CD14-positive monocyte (primary cell): Measurements from ENCODE around the gene MAPK4. TPM values are rescaled to one million over a fixed set of nuclear protein-coding genes. Genes with fewer than 3 reads are reported as not detected.
A peak's percentile ranks its signal among the peaks of the same experiment; 100 is the strongest.

Experiments
- DNase-seq, 3 donors: peaks; one replicate each; pipeline ENCODE4 v3.0.0-alpha.2; 2011 to 2022
- H2AFZ ChIP-seq: 2 replicates; pipeline ENCODE4 v1.6.0; 2012; ENCODE audit warnings: mild to moderate bottlenecking, low read depth, low read length, inconsistent platforms; ENCODE audit not compliant: insufficient read depth, poor library complexity, severe bottlenecking
- H3K27ac ChIP-seq, 2 donors: 1 replicate in 1 of 2; 2 replicates in 1 of 2; pipeline ENCODE4 v1.5.1; 2012 to 2013; ENCODE audit warnings: low read length in 2 of 2, control low read depth in 1 of 2, inconsistent platforms in 1 of 2, low read depth in 1 of 2, mild to moderate bottlenecking in 1 of 2
- H3K27me3 ChIP-seq, 2 donors: one replicate each; pipeline versions ENCODE4 v1.6.0 to v1.6.1; 2011 to 2013; ENCODE audit warnings: low read length in 2 of 2; ENCODE audit not compliant: control insufficient read depth in 2 of 2, insufficient read depth in 2 of 2
- H3K36me3 ChIP-seq, 2 donors: replicated peaks in 1 of 2; 1 replicate in 1 of 2; 2 replicates in 1 of 2; pipeline versions ENCODE4 v1.5.1 to v1.6.1; 2012 to 2013; ENCODE audit warnings: low read length in 2 of 2, control low read depth in 1 of 2, inconsistent platforms in 1 of 2, mild to moderate bottlenecking in 1 of 2; ENCODE audit not compliant: insufficient read depth in 2 of 2, control insufficient read depth in 1 of 2
- H3K4me1 ChIP-seq, 2 donors: 1 replicate in 1 of 2; 2 replicates in 1 of 2; pipeline versions ENCODE4 v1.5.1 to v1.6.1; 2012 to 2013; ENCODE audit warnings: low read length in 2 of 2, control low read depth in 1 of 2, inconsistent platforms in 1 of 2, mild to moderate bottlenecking in 1 of 2, moderate library complexity in 1 of 2; ENCODE audit not compliant: insufficient read depth in 2 of 2, control insufficient read depth in 1 of 2
- H3K4me2 ChIP-seq: replicated peaks from 2 replicates; pipeline ENCODE3; 2012; ENCODE audit warnings: low read length, moderate library complexity, mild to moderate bottlenecking; ENCODE audit not compliant: poor library complexity, severe bottlenecking; ENCODE audit errors: extremely low read depth
- H3K4me3 ChIP-seq, 3 experiments: fragments of 200-600 bp in 1 of 3; sonication (generic) in 1 of 3; replicated peaks in 1 of 3; 1 replicate in 2 of 3; 2 replicates in 1 of 3; pipeline ENCODE4 v1.5.1; 2011 to 2013; ENCODE audit warnings: low read length in 3 of 3, mild to moderate bottlenecking in 3 of 3, control low read depth in 2 of 3, low read depth in 2 of 3, inconsistent platforms in 1 of 3, moderate library complexity in 1 of 3
- H3K79me2 ChIP-seq: 2 replicates; pipeline ENCODE4 v1.6.0; 2012; ENCODE audit warnings: mild to moderate bottlenecking, control low read depth, inconsistent platforms, low read length, moderate library complexity; ENCODE audit not compliant: insufficient read depth
- H3K9ac ChIP-seq: 2 replicates; pipeline ENCODE4 v1.6.0; 2017; ENCODE audit warnings: low read length, mild to moderate bottlenecking; ENCODE audit not compliant: insufficient read depth, poor library complexity, severe bottlenecking
- H3K9me3 ChIP-seq, 2 donors: replicated peaks in 1 of 2; 1 replicate in 1 of 2; 2 replicates in 1 of 2; pipeline versions ENCODE4 v1.5.1 to v1.6.1; 2012 to 2013; ENCODE audit warnings: low read length in 2 of 2, control low read depth in 1 of 2; ENCODE audit not compliant: control insufficient read depth in 1 of 2, insufficient read depth in 1 of 2
- H4K20me1 ChIP-seq: 2 replicates; pipeline ENCODE4 v1.6.0; 2012; ENCODE audit warnings: mild to moderate bottlenecking, low read length, control low read depth, moderate library complexity; ENCODE audit not compliant: insufficient read depth
- H3K27ac Mint-ChIP-seq, 7 donors: one replicate each; pipeline ENCODE4 v1.8.0; 2020; ENCODE audit warnings: mild to moderate bottlenecking in 7 of 7, mixed read lengths in 7 of 7, moderate library complexity in 6 of 7, inconsistent platforms in 2 of 7
- H3K27me3 Mint-ChIP-seq, 3 donors: one replicate each; pipeline ENCODE4 v1.8.0; 2021 to 2022; ENCODE audit warnings: low read depth in 3 of 3, mild to moderate bottlenecking in 3 of 3, mixed read lengths in 3 of 3, moderate library complexity in 3 of 3, inconsistent platforms in 1 of 3
- H3K36me3 Mint-ChIP-seq, 2 donors: one replicate each; pipeline ENCODE4 v1.8.0; 2020; ENCODE audit warnings: mixed read lengths in 2 of 2, inconsistent platforms in 1 of 2, mild to moderate bottlenecking in 1 of 2
- H3K4me1 Mint-ChIP-seq: one replicate; pipeline ENCODE4 v1.8.0; 2020; ENCODE audit warnings: mild to moderate bottlenecking, mixed read lengths
- H3K4me3 Mint-ChIP-seq, 2 donors: one replicate each; pipeline ENCODE4 v1.8.0; 2020; ENCODE audit warnings: mild to moderate bottlenecking in 2 of 2, mixed read lengths in 2 of 2, moderate library complexity in 1 of 2
- H3K9me3 Mint-ChIP-seq, 7 donors: one replicate each; pipeline ENCODE4 v1.8.0; 2020 to 2022; ENCODE audit warnings: mixed read lengths in 7 of 7, mild to moderate bottlenecking in 6 of 7, moderate library complexity in 6 of 7, inconsistent platforms in 2 of 7
- WGBS: methylation state at CpG from one replicate; pipeline ENCODE4 v1.1.5; 2013; ENCODE audit warnings: missing lambda C conversion rate; ENCODE audit not compliant: insufficient coverage; 5-methylcytosine and 5-hydroxymethylcytosine counted together
- intact Hi-C, 2 donors: fragments of 100-400 bp; cut with micrococcal nuclease; formaldehyde crosslinking; loops; one replicate each; pipeline versions ENCODE4 v1.15.0 to v1.15.1; 2023
- polyA plus RNA-seq, 3 donors: library from polyadenylated mRNA; depleted of rRNA in 1 of 3; unstranded in 2 of 3; stranded (reverse) in 1 of 3; fragments of 300-500 nt in 2 of 3; fragments of >200 nt in 1 of 3; fragmentation: Illumina TruSeq in 2 of 3; gene quantifications; 1 replicate in 2 of 3; 2 replicates in 1 of 3; pipeline ENCODE4 v1.2.3, GENCODE V29; 2012 to 2021
- TF ChIP-seq, protein P1 (sequence below): fragments of 200-600 bp; IDR thresholded peaks from one replicate; pipeline ENCODE4 v1.8.0; 2022; ENCODE audit warnings: antibody characterized with exemption, mild to moderate bottlenecking

Gene MAPK4
- polyA plus RNA-seq, 3 donors: not detected

DNA sequence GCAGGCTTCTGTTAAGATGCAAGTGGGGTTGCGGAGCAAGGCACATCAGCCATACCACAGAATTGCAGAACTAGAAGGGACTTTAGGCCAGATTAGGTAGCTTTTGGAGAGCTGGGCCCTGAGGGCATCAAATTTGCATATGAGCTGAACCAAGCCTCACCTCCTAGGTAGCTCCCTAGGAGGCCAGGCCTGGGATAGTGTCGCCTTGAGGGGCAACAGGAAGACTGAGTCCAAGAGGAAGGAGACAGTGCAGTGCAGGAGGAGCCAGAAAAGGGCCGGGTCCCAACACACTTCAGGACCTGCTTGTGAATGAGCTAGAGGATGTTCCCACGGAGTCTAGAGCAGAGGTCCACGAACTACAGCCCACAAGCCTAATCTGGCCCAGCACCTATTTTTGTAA, 98.7 kb downstream of the MAPK4 start:
- H3K4me3 Mint-ChIP-seq: no peak overlapping the region
- H3K27ac Mint-ChIP-seq: no peak overlapping the region
- intact Hi-C loops: no loop called here
- H3K27me3 ChIP-seq: no peaks in the 10 kb centered on the region
- no peaks in the 10 kb centered on the region for H3K36me3 ChIP-seq
- no peaks in the 10 kb centered on the region for H3K79me2 ChIP-seq
- no peak overlapping the region for H3K4me3 ChIP-seq
- H3K9ac ChIP-seq: no peak overlapping the region
- no peaks in the 10 kb centered on the region for H3K36me3 Mint-ChIP-seq
- no peak overlapping the region for H3K27ac ChIP-seq
- H3K4me1 ChIP-seq: no peaks in the 10 kb centered on the region
- H4K20me1 ChIP-seq: no peaks in the 10 kb centered on the region
- 90% methylated on average over 2 of the region's 5 CpGs for WGBS
- no peak overlapping the region for H3K4me2 ChIP-seq
- DNase-seq: no peak
- no peak overlapping the region for H2AFZ ChIP-seq
- peaks cover 0 to 5% (median 2%) of the 10 kb centered on the region in 3 donors for H3K27me3 Mint-ChIP-seq
- peaks cover 3 to 19% (median 8%) of the 10 kb centered on the region in 7 donors for H3K9me3 Mint-ChIP-seq
- peaks cover 0 to 2% of the 10 kb centered on the region in 2 donors for H3K9me3 ChIP-seq
- H3K4me1 Mint-ChIP-seq: no peaks in the 10 kb centered on the region
- TF ChIP-seq, protein P1, sequence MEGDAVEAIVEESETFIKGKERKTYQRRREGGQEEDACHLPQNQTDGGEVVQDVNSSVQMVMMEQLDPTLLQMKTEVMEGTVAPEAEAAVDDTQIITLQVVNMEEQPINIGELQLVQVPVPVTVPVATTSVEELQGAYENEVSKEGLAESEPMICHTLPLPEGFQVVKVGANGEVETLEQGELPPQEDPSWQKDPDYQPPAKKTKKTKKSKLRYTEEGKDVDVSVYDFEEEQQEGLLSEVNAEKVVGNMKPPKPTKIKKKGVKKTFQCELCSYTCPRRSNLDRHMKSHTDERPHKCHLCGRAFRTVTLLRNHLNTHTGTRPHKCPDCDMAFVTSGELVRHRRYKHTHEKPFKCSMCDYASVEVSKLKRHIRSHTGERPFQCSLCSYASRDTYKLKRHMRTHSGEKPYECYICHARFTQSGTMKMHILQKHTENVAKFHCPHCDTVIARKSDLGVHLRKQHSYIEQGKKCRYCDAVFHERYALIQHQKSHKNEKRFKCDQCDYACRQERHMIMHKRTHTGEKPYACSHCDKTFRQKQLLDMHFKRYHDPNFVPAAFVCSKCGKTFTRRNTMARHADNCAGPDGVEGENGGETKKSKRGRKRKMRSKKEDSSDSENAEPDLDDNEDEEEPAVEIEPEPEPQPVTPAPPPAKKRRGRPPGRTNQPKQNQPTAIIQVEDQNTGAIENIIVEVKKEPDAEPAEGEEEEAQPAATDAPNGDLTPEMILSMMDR: no peak

DNA sequence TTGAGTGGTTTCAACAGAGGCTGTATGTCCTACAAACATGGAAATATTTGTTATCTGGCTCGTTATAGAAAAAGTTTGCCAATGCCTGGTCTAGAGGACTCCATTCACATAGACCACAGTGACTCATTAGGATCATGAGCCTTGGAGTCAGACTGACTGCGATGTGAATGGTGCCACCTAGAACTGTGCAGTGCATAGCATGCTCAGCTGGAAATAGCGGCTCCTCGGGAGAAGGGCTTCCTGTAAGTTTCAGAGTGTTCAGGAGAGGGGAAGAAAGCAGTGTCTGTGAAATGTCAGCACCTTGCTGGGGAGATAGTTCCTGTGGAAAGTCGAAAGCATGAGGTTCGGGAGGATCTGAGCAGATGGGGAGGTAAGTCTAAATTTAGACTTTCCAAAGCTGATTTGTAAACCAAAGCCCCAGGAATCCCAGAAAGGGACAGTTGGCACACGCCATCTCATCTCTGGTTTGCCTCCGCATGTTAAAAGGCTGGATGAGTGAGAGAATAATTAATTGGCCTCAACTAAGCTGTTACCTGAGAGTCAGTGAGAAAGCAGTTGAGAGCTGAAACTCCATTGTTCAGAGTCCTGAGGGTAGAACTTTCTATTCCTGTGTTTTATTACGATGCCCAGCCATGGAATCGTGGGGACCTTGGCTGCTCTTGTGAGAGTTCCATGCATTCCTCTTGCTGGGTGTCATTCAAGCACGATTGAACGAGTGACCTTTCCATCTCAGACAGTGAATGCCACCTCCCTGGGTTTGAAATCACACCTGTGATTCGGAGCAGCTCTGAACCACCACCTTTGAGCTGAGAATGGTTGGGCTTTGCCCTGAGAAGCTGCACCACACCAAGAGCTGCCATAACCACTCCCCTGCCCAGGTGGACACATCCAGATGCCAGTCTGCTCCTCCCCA, 99.5 kb downstream of the MAPK4 start:
- Histone ChIP-seq H3K27ac (no peak overlapping the region), H3K4me1 (no peaks in the 10 kb centered on the region), H3K36me3 (no peaks in the 10 kb centered on the region), H3K27me3 (no peaks in the 10 kb centered on the region), H4K20me1 (no peaks in the 10 kb centered on the region), H2AFZ (no peak overlapping the region), H3K4me2 (no peak overlapping the region), H3K79me2 (no peaks in the 10 kb centered on the region), H3K9me3 (peaks cover 0 to 2% of the 10 kb centered on the region in 2 donors), H3K4me3 (no peak overlapping the region), H3K9ac (no peak overlapping the region)
- no peak for DNase-seq
- H3K27me3 Mint-ChIP-seq: peaks cover 0 to 5% (median 2%) of the 10 kb centered on the region in 3 donors
- no peak overlapping the region for H3K4me3 Mint-ChIP-seq
- no peaks in the 10 kb centered on the region for H3K36me3 Mint-ChIP-seq
- intact Hi-C loops: no loop called here
- no peaks in the 10 kb centered on the region for H3K4me1 Mint-ChIP-seq
- peaks cover 3 to 26% (median 8%) of the 10 kb centered on the region in 7 donors for H3K9me3 Mint-ChIP-seq
- TF ChIP-seq, protein P1: no peak
- peak overlapping the region in 1 of 7 donors; percentile 8 for H3K27ac Mint-ChIP-seq
- WGBS: 82% methylated on average over 10 of the region's 13 CpGs
